NAMALWA (cell line): ENCODE data around the gene DLL4.

Experiments used
- DNase-seq: peaks from one replicate; pipeline ENCODE4 v3.0.0-alpha.2; 2015; ENCODE audit warnings: low spot score

The DLL4 gene

GRCh38 chr15:40941528-40942336, 12.6 kb downstream of the DLL4 start:
- peak; percentile 81 for DNase-seq

DNA sequence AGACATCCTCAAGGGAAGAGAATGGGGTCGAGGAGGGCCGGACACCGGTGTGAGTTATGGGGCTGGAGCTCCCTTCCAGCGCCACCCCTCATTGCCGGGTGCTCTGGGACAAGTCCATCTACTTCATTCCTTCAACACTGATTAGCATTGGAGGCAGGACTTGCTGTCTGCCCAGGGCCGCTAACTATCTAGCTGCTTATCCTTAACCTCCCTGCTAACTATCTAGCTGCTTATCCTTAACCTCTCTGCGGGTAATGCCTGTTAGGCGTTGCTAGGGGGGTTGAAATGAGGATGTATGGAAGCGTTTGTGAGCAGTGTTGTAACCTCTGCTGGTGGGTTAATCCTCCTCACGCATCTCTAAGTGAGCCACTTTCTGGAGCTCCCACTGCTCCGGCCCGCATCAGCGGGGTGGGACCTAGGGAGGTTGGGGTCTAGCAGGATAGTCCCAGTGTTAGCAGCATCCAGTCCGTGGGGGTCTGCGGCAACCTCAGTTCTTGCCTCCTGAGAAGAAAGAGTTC, 13.3 kb downstream of the DLL4 start:
- peak; percentile 34 for DNase-seq

DNA sequence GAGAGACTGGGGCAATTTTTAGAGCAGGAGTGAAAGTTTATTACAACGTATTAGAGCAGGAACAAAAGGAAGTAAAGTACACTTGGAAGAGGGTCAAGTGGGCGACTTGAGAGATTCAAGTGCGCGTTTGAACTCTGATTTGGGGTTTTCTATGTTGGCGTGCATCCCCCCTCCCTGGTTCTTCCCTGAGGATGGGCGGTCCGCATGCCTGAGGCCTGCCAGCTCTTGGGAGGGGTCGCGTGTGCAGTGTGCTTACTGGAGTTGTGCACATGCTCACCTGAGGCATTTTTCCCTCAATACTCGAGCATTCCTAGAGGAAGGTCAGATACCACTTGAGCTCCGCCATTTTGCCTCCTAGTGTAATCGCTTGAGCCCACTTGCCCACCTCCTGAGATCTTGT, 13.7 kb downstream of the DLL4 start:
- no peak for DNase-seq

DNA sequence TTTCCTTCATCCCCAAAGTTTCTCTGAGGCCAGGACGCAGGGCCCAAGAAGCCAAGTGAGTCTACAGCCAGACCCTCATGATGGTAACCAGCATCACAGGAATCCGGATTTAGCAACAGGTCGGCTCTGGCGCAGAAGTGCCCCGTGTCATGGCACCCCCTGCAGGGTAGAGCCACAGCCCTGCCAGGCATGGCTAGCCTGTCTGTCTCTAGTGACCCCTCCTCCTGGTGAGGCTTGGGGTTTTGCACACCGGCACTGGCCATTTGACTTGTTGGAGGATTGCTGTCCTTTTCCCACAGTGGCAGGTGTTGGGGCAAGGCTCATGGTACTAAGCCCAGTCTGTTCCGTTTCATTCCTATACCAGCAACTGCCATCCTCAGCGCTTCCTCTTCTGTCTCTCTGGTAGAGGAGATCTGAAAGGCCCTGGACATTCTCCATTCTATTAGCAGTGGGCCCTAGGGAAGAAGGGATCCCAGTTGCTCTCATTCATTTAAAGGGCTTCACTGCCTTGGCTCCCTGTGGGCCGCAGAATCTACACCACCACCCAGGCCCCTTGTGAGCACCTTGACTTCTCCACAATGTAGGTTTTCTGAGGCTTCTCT, 14.7 kb downstream of the DLL4 start:
- DNase-seq: no peak

DNA sequence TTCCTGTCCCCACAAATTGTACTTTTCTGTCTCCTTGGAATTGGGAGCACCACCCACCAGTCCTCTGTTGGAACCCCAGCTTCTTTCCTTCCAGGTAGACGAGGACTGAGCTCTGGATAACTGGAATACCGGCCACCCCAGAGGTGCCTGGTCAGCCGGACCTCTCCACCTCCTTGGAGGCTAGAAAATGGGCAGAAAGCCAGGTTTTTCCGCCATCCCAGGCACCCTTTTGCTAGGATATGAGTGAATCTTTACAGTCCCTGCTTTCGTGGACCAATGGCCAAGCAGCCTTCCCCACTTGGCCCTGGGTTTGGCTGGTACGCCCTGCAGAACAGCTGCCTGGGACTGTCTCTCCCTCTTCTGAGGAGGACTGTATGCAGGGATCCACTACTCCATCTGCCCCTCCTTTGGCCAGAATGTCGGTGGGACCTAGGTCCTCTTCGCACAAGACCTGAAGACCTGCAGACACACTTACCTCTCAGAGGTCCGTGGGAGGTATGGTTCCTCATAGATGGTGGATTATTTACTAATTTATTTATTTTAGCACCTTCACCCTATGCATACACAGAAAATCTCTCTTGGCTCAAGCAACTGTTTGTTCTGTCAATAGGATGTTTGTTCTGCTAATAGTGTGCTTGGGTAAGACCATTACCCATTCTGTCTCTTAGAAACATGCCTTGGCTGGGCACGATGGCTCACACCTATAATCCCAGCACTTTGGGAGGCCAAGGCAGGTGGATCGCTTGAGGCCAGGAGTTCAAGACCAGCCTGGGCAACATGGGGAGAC, 15.6 kb downstream of the DLL4 start:
- no peak for DNase-seq

DNA sequence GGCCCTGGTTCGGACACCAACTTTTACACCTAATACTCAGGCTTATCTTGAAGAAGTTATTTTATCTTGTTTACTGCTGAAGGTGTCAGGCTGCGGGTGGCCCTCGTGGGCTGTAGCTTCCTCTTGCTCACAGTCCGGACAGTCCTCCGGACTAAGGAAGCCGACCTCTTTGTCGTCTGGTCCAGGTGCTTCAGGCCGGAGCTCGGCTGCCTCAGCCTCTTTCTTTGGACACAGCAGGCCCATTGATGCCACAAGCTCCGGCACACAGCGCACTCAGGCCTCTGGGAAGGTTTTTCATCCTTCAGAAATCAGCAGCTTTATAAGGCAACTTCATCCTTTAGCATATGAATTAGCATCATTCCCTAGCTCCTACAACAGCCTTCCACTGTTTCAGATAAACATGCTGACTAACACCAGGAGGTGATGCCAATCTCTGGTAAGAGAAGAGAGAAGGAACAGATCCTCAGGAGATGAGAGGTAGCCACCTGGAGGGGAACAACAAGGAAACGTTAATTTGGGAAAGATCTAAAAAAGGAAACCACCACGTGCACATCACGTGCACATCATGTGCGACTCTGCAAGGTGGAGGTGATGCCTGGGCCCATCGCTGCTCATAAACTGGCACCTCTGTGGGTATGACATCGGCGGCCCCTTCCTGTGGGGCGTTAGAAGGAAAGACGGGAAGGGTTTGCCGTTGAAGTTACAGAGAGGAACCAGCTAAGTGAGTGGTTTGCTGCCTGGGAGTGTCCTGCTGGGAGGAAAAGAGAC, 19.8 kb downstream of the DLL4 start:
- no peak for DNase-seq

- DNase-seq: no peak
These were observed 20.6 kb downstream of the DLL4 start for GRCh38 chr15:40949756-40950207.

DNA sequence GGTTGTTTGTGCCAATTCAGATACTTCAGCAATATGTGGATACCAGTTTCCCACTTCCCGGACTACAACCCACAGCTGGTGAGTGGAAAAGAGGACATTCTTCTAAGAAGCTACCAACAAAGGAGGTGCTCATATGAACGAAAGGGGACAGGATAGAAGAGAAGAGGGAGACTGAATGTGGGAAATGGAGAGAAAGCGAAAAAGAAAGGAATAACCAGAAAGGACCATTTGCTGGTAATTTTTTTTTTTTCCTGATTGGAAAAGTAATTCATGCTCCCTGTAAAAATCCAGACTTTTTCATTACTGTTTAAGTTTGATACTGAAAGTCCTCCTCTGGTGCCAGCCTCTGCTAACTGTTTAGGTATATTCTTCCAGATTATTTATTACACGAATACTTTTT, 22.6 kb downstream of the DLL4 start:
- no peak for DNase-seq

GRCh38 chr15:40952301-40952900, 23.3 kb downstream of the DLL4 start:
- no peak for DNase-seq

DNA sequence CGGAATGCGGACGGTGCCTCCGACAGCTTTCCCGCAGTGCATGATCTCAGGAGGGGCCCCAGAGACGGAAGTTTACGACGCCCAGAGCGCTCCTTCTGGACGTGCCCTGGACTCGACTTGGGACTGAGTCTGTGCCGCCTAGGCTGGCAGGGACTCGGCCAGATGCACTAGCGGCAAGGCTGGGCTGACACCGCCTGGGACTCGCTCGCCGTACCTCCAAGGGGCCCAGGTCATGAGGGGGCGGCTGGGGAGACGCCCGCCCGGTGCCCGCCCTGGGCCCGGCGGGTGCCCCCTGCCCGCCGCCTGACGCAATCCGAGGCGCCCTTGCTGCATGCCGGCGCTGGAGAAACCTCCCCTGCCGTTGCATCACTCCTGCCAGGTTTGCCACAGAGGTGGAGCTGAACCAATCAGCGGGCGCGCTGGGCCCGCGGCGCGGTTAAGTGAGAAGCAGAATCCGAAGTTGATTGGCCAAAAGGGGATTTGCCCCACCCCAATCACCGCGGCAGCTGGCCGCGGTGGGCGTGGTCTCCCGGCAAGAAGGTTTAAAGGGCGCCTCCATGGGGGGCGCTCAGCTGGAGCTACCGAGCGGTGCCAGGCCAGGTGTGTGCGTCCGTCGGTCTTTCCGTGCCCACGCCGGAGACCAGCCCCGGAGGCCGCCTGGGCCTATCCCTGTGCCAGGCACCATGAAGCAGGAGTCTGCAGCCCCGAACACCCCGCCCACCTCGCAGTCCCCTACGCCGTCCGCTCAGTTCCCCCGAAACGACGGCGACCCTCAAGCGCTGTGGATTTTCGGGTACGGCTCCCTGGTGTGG, 24.0 kb downstream of the DLL4 start, which contains the start of gene CHAC1:
Gene CHAC1 (plus strand): TSS at position 571 of the 812 bp plus-strand sequence. CDS start 113 bp downstream, at position 684.
- DNase-seq: peak; percentile 98

DNA sequence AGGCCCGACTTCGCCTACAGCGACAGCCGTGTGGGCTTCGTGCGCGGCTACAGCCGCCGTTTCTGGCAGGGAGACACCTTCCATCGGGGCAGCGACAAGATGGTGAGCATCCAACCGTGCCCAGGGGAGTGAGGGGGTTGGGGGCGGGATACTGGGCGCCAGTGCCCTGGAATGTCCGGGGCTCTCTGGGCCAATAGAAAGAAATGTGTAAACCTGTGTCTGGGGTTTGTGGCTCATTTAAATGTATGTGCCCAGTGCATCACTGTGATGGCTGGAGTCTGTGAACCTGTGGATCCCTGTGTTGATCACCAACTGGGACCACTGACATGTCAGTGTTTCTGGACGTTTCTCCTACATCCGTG, 24.6 kb downstream of the DLL4 start:
- DNase-seq: no peak

DNA sequence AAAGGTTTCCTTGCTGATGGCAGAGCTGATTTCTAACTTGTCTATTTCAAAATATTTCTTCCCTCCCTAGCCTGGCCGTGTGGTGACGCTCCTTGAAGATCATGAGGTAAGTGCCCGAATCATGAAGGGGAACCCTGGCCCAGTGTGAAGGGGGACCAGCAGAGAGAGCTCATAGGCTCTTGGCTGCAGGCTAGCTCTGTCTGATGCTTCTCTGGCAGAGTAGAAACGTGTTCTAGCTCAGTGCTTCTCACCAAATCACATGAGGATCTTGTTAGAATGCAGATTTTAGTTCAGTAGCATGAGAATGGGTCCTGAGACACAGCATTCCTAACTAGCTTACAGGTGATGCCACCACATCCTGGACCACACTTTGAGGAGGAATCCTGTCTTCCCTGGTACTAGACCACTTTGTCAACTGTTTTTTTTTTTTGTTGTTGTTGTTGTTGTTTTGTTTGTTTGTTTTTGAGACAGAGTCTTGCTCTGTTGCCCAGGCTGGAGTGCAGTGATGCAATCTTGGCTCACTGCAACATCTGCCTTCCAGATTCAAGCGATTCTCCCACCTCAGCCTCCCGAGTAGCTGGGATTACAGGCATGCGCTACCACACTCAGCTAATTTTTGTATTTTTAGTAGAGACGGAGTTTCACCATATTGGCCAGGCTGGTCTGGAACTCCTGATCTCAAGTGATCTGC, 25.2 kb downstream of the DLL4 start:
- DNase-seq: peak; percentile 57

DNA sequence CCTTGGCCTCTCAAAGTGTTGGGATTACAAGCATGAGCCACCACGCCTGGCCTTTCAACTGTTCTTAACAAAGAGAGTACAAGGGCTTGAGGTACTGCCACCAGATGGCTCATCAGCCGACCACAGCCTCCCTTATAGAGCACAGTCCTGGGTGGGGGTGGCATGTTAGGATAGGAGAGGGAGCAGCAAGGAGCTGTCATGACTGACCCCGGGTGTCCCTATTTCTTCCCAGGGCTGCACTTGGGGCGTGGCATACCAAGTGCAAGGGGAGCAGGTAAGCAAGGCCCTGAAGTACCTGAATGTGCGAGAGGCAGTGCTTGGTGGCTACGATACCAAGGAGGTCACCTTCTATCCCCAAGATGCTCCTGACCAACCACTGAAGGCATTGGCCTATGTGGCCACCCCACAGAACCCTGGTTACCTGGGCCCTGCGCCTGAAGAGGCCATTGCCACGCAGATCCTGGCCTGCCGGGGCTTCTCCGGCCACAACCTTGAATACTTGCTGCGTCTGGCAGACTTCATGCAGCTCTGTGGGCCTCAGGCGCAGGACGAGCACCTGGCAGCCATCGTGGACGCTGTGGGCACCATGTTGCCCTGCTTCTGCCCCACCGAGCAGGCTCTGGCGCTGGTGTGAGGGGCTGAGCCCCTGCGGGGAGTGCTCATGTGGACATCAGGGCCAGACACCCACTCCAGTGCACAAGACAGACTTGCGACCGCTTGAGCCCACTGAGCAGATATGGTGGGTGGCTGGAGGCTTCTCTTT, 26.2 kb downstream of the DLL4 start:
- no peak for DNase-seq

GRCh38 chr15:40955930-40956540, 26.9 kb downstream of the DLL4 start:
- no peak for DNase-seq

DNA sequence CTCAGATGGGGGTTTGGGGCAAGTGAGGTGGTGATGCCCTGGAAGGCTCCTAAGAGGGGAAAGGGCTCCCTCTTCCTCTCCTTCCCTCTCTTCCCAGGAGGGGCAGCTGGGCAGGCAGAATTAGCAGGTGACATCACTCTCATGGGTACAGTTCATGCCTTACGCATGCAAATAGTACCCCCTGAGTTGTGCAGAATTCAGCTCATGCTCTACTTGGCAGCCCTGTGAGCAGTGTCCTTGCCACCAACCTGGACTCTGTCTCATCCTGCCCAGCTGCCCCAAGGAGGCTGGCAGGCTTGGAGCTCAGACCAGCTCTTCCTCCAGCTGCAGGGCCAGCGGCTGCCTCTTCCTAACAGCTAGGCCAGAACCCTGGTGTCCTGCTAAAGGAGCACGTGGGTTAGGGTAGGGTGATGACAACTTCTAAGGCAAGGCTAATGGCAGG, 27.4 kb downstream of the DLL4 start:
- no peak for DNase-seq

DNA sequence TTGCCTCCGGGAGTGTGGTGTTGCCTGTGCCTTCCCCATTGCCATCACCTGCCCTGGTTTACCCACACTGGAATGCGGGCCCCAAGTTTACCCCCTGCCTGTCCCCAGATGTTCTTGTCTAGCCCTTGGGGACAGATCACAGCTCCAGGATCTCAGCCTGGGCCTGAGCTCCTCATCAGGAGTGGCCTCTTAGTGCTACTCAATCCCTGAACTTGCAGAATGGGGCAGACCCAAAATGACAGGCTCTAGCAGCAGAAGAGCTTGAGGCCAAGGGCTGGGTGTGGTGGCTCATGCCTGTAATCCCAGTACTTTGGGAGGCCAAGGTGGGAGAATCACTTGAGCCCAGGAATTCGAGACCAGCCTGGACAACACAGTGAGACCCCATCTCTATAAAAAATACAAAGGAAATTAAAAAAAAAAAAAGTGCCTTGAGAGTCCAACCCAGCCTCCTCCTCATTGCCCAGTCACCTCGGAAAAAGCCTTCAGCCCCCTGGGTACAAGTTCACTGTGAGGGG, 28.0 kb downstream of the DLL4 start:
- DNase-seq: no peak

DNA sequence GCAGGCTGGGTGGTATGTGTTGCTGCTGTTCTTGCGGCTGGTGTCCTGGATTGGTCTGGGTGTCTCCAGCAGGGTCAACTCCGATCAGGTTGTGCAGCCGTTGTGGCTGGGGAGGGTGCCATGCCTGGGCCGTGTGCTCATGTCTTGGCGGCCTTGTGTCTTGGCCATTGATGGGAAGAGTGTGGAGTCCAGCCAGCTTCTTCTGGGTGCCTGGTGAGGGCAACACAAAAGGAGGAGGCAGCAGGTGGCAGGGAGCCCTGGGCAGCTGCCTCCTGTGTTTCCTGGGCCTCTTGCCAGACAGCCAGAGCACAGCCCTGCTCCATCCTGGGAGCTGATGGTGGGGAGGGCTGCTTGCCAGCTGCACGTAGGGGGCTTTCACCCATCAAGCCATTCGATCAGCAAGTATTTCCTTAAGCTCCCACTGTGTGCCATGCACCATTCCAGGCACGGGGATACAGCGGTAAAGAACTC, 28.5 kb downstream of the DLL4 start:
- DNase-seq: no peak

- peak; percentile 28 for DNase-seq
These were observed 29.0 kb downstream of the DLL4 start for GRCh38 chr15:40958146-40958545.
